Measurements from ENCODE around the gene HS6ST2.
A peak's percentile ranks its signal among the peaks of the same experiment; 100 is the strongest.

Gene HS6ST2

DNA sequence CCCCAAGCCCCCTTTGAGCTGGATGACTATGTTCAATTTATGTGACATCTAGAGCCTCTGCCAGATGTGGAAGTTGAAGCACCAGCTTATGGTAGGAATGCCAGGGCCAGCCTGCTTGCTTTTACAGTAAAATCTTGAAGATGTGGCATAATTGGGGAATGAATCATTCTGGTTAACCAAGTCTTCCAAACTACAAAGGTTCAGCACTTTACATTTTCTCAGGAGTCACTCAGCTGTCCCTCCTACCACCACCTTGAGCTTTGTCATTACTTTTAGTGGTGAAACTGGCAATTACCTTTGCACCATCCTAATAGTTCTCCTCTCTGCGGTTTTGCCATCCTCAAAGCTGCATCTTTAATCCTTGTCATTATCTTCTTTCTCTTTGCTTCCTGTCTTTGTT, 172.2 kb downstream of the HS6ST2 start:
- TF ChIP-seq, protein P1, sequence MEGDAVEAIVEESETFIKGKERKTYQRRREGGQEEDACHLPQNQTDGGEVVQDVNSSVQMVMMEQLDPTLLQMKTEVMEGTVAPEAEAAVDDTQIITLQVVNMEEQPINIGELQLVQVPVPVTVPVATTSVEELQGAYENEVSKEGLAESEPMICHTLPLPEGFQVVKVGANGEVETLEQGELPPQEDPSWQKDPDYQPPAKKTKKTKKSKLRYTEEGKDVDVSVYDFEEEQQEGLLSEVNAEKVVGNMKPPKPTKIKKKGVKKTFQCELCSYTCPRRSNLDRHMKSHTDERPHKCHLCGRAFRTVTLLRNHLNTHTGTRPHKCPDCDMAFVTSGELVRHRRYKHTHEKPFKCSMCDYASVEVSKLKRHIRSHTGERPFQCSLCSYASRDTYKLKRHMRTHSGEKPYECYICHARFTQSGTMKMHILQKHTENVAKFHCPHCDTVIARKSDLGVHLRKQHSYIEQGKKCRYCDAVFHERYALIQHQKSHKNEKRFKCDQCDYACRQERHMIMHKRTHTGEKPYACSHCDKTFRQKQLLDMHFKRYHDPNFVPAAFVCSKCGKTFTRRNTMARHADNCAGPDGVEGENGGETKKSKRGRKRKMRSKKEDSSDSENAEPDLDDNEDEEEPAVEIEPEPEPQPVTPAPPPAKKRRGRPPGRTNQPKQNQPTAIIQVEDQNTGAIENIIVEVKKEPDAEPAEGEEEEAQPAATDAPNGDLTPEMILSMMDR (conservative IDR thresholded peaks at IDR 0.05; ENCODE audit: control insufficient read depth, insufficient read depth, low read depth, low read length), result no peak
- peak; percentile 1 for DNase-seq (ENCODE audit: low read depth)
- no peak overlapping the region for H3K4me3 ChIP-seq (ENCODE audit: control insufficient read depth, low read depth, low read length)

DNA sequence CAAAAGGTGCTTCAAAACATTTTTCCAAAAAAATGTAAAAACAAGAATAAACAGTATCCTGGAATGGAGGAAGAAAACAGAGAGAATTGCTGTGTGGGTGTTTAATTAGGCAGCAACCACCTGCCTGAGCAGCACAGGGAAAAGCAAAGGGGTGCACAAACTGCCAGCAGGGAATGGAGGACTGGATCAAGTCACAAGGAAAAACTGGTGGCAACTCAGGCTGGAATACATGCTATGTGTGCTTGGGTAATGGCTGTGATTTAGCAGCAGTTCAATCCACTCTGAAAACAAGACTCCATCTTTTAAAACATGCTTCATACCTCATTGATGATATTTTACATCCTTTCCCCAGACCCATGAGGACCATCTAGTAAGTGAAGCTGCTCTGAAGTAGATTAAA, 179.5 kb downstream of the HS6ST2 start:
- no peak for DNase-seq (ENCODE audit: low read depth)
- TF ChIP-seq, protein P1 (conservative IDR thresholded peaks at IDR 0.05; ENCODE audit: control insufficient read depth, insufficient read depth, low read depth, low read length), result no peak
- no peak overlapping the region for H3K4me3 ChIP-seq (ENCODE audit: control insufficient read depth, low read depth, low read length)

DNA sequence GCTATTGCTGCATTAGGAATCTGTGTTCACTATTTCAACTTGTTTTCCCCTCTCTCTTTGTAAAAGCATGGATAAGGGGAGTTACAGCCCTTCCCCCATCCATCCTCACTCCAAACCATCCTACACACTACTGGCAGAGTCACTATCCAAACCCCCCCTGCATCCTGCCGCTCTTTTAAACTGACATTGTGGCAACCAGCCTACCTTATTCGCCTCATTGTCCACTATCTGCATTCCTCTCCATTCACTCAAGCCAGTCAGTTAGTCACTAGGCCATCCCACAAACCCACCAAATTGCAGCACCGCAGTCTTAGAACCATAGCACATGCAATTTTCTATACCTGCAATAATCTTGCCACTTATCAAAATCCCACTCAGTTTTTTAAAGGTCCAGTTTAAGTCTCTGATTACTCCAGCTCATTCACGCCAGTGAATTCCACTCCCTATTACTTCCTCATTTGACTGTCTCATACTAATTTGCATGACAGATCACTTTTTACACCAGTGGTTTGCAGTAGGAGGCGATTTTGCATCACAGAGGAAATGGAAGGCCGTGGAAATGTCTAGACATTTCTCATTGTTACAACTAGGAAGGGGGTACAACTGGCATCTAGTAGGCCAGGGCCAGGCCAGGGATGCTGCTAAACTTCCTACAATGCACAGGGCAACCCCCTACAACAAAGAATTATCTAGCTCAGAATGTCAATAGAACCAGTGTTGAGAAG, 181.8 kb downstream of the HS6ST2 start:
- no peak overlapping the region for H3K4me3 ChIP-seq (ENCODE audit: control insufficient read depth, low read depth, low read length)
- DNase-seq (ENCODE audit: low read depth), result no peak
- TF ChIP-seq, protein P1 (conservative IDR thresholded peaks at IDR 0.05; ENCODE audit: control insufficient read depth, insufficient read depth, low read depth, low read length), result no peak

DNA sequence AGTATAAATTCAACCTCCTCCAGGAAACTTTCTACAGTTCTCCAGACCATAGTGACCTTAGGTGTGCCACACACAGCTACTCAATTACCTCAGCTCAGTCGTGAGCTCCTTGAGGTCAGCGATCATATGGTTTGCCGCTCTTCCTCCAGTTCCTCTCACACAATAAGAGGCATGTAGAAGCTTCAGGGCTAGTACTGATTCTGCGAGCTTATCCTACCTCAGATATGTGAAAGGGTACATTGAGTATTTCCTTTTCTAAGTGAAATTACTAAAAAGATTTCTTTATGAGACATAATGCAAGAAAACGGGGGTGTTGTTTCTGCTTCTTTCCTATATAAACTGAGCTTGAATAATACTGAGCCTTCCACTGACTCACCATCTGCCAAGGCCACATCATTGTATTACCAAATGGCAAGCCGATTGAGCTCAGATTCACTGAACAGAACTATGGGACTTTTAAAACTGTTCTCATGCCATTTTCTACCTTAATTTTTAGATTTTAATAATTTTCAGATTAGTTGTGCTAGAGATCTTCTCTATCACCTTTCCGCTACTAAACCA, 183.1 kb downstream of the HS6ST2 start:
- TF ChIP-seq, protein P1 (conservative IDR thresholded peaks at IDR 0.05; ENCODE audit: control insufficient read depth, insufficient read depth, low read depth, low read length), result no peak
- no peak for DNase-seq (ENCODE audit: low read depth)
- no peak overlapping the region for H3K4me3 ChIP-seq (ENCODE audit: control insufficient read depth, low read depth, low read length)

DNA sequence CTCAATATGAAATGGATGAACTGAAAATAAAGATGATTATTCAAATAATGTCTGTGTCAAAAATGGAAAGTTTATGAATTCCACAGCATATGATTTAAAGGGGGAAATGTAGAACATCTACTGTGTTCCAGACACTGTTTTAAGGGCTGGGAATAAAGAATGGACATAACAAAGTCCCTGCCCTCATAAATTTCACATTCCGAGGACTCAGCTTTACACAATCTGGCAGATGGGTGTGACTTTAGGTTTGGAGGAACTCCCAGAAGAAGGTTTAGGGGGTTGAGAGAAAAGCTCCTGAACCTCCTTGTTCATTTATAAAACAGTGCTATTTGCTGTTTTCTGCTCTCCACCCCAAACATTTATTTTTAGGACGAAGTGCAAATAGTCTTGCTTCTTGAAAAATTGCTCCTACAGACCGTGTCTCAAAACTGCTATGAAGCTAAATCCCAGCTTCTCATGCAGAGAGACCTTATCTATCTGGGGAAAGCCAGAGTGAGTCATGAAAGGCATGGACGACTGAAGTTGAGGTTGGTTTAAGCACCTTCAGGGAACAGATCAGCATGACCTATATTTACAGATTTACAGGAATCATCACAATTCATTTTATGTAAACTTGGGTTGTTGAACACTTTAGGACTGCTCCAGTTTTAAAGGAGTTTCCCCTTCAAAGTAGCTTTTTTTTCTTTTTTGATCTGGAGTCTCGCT, 184.3 kb downstream of the HS6ST2 start:
- no peak overlapping the region for H3K4me3 ChIP-seq (ENCODE audit: control insufficient read depth, low read depth, low read length)
- TF ChIP-seq, protein P1 (conservative IDR thresholded peaks at IDR 0.05; ENCODE audit: control insufficient read depth, insufficient read depth, low read depth, low read length), result no peak
- DNase-seq (ENCODE audit: low read depth), result no peak

DNA sequence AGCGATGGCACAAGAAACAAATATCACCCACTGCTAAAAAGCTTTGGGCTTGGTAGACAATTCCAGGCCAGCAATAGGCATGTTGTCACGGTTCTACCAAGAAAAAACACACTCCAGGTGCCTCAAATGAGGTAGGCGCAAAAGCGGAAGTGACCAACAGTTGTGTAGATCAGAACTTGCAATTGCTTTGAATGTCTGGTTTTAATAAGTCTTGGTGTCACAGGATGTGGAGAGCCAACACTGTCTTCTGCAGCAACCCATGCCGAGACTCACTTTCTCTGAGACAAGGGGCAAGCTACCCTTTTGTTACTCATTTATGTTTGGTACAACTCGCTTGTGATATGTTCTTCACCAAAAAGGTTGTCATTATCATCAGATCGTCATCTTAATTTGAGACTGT, 188.8 kb downstream of the HS6ST2 start:
- no peak for DNase-seq (ENCODE audit: low read depth)
- H3K4me3 ChIP-seq (ENCODE audit: control insufficient read depth, low read depth, low read length), result no peak overlapping the region
- TF ChIP-seq, protein P1 (conservative IDR thresholded peaks at IDR 0.05; ENCODE audit: control insufficient read depth, insufficient read depth, low read depth, low read length), result no peak

All from fibroblast of mammary gland (primary cell).